ENCODE measurements around the gene OCSTAMP.

Gene OCSTAMP

GRCh38 chr20:46582648-46583047 lies 32.2 kb upstream of the OCSTAMP start:
- no peaks in the 10 kb centered on the region for H3K36me3 ChIP-seq (ENCODE audit: control insufficient read depth, insufficient read depth, low read length)
- no peak overlapping the region for H3K9ac ChIP-seq (ENCODE audit: low read depth, low read length)
- peaks cover 25% of the 10 kb centered on the region for H3K4me1 ChIP-seq (ENCODE audit: control insufficient read depth, insufficient read depth, low read length)
- H3K4me3 ChIP-seq (ENCODE audit: low read depth, low read length) = peak overlapping the region; percentile 6
- H3K9me3 ChIP-seq (ENCODE audit: control insufficient read depth, insufficient read depth, low read length) = peaks cover 4% of the 10 kb centered on the region
- H3K27me3 ChIP-seq (ENCODE audit: control insufficient read depth, insufficient read depth, low read length) = no peaks in the 10 kb centered on the region

- H3K36me3 ChIP-seq (ENCODE audit: control insufficient read depth, insufficient read depth, low read length) = no peaks in the 10 kb centered on the region
- no peak overlapping the region for H3K9ac ChIP-seq (ENCODE audit: low read depth, low read length)
- H3K27me3 ChIP-seq (ENCODE audit: control insufficient read depth, insufficient read depth, low read length) = no peaks in the 10 kb centered on the region
Observed at GRCh38 chr20:46581391-46581790, 30.9 kb upstream of the OCSTAMP start.

GRCh38 chr20:46580613-46581205 lies 30.3 kb upstream of the OCSTAMP start:
- Histone ChIP-seq H3K9me3 (ENCODE audit: control insufficient read depth, insufficient read depth, low read length) (peaks cover 4% of the 10 kb centered on the region), H3K36me3 (ENCODE audit: control insufficient read depth, insufficient read depth, low read length) (no peaks in the 10 kb centered on the region), H3K27me3 (ENCODE audit: control insufficient read depth, insufficient read depth, low read length) (no peaks in the 10 kb centered on the region), H3K4me1 (ENCODE audit: control insufficient read depth, insufficient read depth, low read length) (peaks cover 26% of the 10 kb centered on the region), H3K9ac (ENCODE audit: low read depth, low read length) (no peak overlapping the region), H3K4me3 (ENCODE audit: low read depth, low read length) (no peak overlapping the region)

More at GRCh38 chr20:46581391-46581790, 30.9 kb upstream of the OCSTAMP start:
- H3K9me3 ChIP-seq (ENCODE audit: control insufficient read depth, insufficient read depth, low read length) = peaks cover 4% of the 10 kb centered on the region
- H3K4me1 ChIP-seq (ENCODE audit: control insufficient read depth, insufficient read depth, low read length) = peaks cover 25% of the 10 kb centered on the region
- H3K4me3 ChIP-seq (ENCODE audit: low read depth, low read length) = no peak overlapping the region

GRCh38 chr20:46578745-46579144 lies 28.3 kb upstream of the OCSTAMP start:
- Histone ChIP-seq H3K27me3 (ENCODE audit: control insufficient read depth, insufficient read depth, low read length) (no peaks in the 10 kb centered on the region), H3K4me3 (ENCODE audit: low read depth, low read length) (no peak overlapping the region), H3K4me1 (ENCODE audit: control insufficient read depth, insufficient read depth, low read length) (peaks cover 12% of the 10 kb centered on the region), H3K9me3 (ENCODE audit: control insufficient read depth, insufficient read depth, low read length) (peaks cover 4% of the 10 kb centered on the region), H3K9ac (ENCODE audit: low read depth, low read length) (no peak overlapping the region), H3K36me3 (ENCODE audit: control insufficient read depth, insufficient read depth, low read length) (no peaks in the 10 kb centered on the region)

GRCh38 chr20:46576774-46577395 lies 26.4 kb upstream of the OCSTAMP start:
- H3K4me3 ChIP-seq (ENCODE audit: low read depth, low read length) = no peak overlapping the region
- H3K9ac ChIP-seq (ENCODE audit: low read depth, low read length) = no peak overlapping the region
- H3K36me3 ChIP-seq (ENCODE audit: control insufficient read depth, insufficient read depth, low read length) = no peaks in the 10 kb centered on the region
- peaks cover 2% of the 10 kb centered on the region for H3K4me1 ChIP-seq (ENCODE audit: control insufficient read depth, insufficient read depth, low read length)
- peaks cover 4% of the 10 kb centered on the region for H3K9me3 ChIP-seq (ENCODE audit: control insufficient read depth, insufficient read depth, low read length)
- no peaks in the 10 kb centered on the region for H3K27me3 ChIP-seq (ENCODE audit: control insufficient read depth, insufficient read depth, low read length)

- no peaks in the 10 kb centered on the region for H3K27me3 ChIP-seq (ENCODE audit: control insufficient read depth, insufficient read depth, low read length)
Observed at GRCh38 chr20:46575937-46576461, 25.5 kb upstream of the OCSTAMP start.

GRCh38 chr20:46575394-46575793 lies 24.9 kb upstream of the OCSTAMP start:
- no peaks in the 10 kb centered on the region for H3K36me3 ChIP-seq (ENCODE audit: control insufficient read depth, insufficient read depth, low read length)
- no peaks in the 10 kb centered on the region for H3K9me3 ChIP-seq (ENCODE audit: control insufficient read depth, insufficient read depth, low read length)
- H3K27me3 ChIP-seq (ENCODE audit: control insufficient read depth, insufficient read depth, low read length) = no peaks in the 10 kb centered on the region
- H3K4me1 ChIP-seq (ENCODE audit: control insufficient read depth, insufficient read depth, low read length) = peaks cover 2% of the 10 kb centered on the region
- no peak overlapping the region for H3K4me3 ChIP-seq (ENCODE audit: low read depth, low read length)
- no peak overlapping the region for H3K9ac ChIP-seq (ENCODE audit: low read depth, low read length)

More at GRCh38 chr20:46575937-46576461, 25.5 kb upstream of the OCSTAMP start:
- Histone ChIP-seq H3K9ac (ENCODE audit: low read depth, low read length) (no peak overlapping the region), H3K4me3 (ENCODE audit: low read depth, low read length) (no peak overlapping the region), H3K9me3 (ENCODE audit: control insufficient read depth, insufficient read depth, low read length) (no peaks in the 10 kb centered on the region), H3K36me3 (ENCODE audit: control insufficient read depth, insufficient read depth, low read length) (no peaks in the 10 kb centered on the region), H3K4me1 (ENCODE audit: control insufficient read depth, insufficient read depth, low read length) (peaks cover 2% of the 10 kb centered on the region)

GRCh38 chr20:46573788-46574584 lies 23.5 kb upstream of the OCSTAMP start:
- Histone ChIP-seq H3K4me3 (ENCODE audit: low read depth, low read length) (no peak overlapping the region), H3K9ac (ENCODE audit: low read depth, low read length) (no peak overlapping the region), H3K4me1 (ENCODE audit: control insufficient read depth, insufficient read depth, low read length) (peaks cover 2% of the 10 kb centered on the region), H3K36me3 (ENCODE audit: control insufficient read depth, insufficient read depth, low read length) (no peaks in the 10 kb centered on the region), H3K27me3 (ENCODE audit: control insufficient read depth, insufficient read depth, low read length) (no peaks in the 10 kb centered on the region), H3K9me3 (ENCODE audit: control insufficient read depth, insufficient read depth, low read length) (no peaks in the 10 kb centered on the region)

- no peak overlapping the region for H3K9ac ChIP-seq (ENCODE audit: low read depth, low read length)
- no peaks in the 10 kb centered on the region for H3K27me3 ChIP-seq (ENCODE audit: control insufficient read depth, insufficient read depth, low read length)
- H3K9me3 ChIP-seq (ENCODE audit: control insufficient read depth, insufficient read depth, low read length) = no peaks in the 10 kb centered on the region
- no peaks in the 10 kb centered on the region for H3K36me3 ChIP-seq (ENCODE audit: control insufficient read depth, insufficient read depth, low read length)
- H3K4me3 ChIP-seq (ENCODE audit: low read depth, low read length) = no peak overlapping the region
- peaks cover 2% of the 10 kb centered on the region for H3K4me1 ChIP-seq (ENCODE audit: control insufficient read depth, insufficient read depth, low read length)
Observed at GRCh38 chr20:46573234-46573633, 22.8 kb upstream of the OCSTAMP start.

GRCh38 chr20:46572790-46573189 lies 22.3 kb upstream of the OCSTAMP start:
- Histone ChIP-seq H3K9ac (ENCODE audit: low read depth, low read length) (no peak overlapping the region), H3K4me3 (ENCODE audit: low read depth, low read length) (no peak overlapping the region), H3K36me3 (ENCODE audit: control insufficient read depth, insufficient read depth, low read length) (no peaks in the 10 kb centered on the region), H3K27me3 (ENCODE audit: control insufficient read depth, insufficient read depth, low read length) (no peaks in the 10 kb centered on the region), H3K4me1 (ENCODE audit: control insufficient read depth, insufficient read depth, low read length) (peaks cover 2% of the 10 kb centered on the region), H3K9me3 (ENCODE audit: control insufficient read depth, insufficient read depth, low read length) (no peaks in the 10 kb centered on the region)

GRCh38 chr20:46572153-46572552 lies 21.7 kb upstream of the OCSTAMP start:
- Histone ChIP-seq H3K9ac (ENCODE audit: low read depth, low read length) (no peak overlapping the region), H3K27me3 (ENCODE audit: control insufficient read depth, insufficient read depth, low read length) (no peaks in the 10 kb centered on the region), H3K36me3 (ENCODE audit: control insufficient read depth, insufficient read depth, low read length) (no peaks in the 10 kb centered on the region), H3K4me1 (ENCODE audit: control insufficient read depth, insufficient read depth, low read length) (peaks cover 2% of the 10 kb centered on the region), H3K9me3 (ENCODE audit: control insufficient read depth, insufficient read depth, low read length) (no peaks in the 10 kb centered on the region), H3K4me3 (ENCODE audit: low read depth, low read length) (no peak overlapping the region)

All from iPS-15b (cell line).